ENCODE data around the gene RUFY4.
"Not testable (repeated sequence)": the region's sequence is repeated elsewhere in the genome, so short reads cannot be mapped to it uniquely, and the experiment has no call there.

DNA sequence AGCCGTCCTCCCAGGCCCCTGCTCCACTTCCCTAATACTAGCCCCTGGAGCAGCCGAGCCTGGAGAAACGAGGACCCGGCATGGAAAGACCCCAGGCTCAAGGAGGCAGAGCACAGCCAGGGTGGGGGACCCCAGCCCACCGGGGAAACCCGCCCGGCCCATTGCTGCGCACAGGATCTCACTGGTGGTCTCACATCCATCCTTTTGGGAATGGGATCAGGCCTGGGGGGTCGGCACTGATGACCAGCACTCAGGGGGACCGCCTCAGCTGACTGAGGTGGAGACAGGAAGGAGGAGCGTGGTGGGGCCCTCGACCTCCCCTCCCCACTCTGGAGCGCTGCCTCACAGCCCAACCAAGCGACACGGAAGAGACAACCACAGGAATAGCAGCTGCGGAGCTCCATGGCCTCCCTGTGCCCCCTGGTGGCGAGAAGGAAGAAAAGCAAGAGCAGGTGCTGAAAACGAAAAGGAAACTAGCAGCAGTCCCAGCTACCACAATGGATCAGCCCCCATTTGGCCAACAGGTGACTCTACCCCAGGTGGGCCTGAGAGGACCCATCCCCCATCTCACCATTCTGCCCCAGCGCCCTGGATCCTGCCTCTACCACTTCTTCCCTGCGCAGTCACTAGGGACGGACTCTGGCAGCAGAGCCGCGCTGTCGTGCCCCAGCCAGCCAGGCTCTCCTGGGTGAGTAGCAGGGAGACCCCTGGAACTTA is 34.4 kb upstream of the RUFY4 start:
- TF ChIP-seq, protein P1, sequence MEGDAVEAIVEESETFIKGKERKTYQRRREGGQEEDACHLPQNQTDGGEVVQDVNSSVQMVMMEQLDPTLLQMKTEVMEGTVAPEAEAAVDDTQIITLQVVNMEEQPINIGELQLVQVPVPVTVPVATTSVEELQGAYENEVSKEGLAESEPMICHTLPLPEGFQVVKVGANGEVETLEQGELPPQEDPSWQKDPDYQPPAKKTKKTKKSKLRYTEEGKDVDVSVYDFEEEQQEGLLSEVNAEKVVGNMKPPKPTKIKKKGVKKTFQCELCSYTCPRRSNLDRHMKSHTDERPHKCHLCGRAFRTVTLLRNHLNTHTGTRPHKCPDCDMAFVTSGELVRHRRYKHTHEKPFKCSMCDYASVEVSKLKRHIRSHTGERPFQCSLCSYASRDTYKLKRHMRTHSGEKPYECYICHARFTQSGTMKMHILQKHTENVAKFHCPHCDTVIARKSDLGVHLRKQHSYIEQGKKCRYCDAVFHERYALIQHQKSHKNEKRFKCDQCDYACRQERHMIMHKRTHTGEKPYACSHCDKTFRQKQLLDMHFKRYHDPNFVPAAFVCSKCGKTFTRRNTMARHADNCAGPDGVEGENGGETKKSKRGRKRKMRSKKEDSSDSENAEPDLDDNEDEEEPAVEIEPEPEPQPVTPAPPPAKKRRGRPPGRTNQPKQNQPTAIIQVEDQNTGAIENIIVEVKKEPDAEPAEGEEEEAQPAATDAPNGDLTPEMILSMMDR (IDR thresholded peaks at IDR 0.05): peak; percentile 10 to 74 (median 58)
- not testable (repeated sequence) for TF ChIP-seq POLR2A (IDR thresholded peaks at IDR 0.05)
